Small intestine (tissue), 7 donors: ENCODE measurements around the gene AKAP9. TPM values are rescaled to one million over a fixed set of nuclear protein-coding genes. Genes with fewer than 3 reads are reported as not detected.

ENCODE experiments used
- DNase-seq, 2 donors: peaks; one replicate each; pipeline versions ENCODE4 v3.0.0 to v3.0.0-alpha.2; 2013
- FAIRE-seq: peaks from 2 replicates; lab custom pipeline; 2012; peaks lifted over from hg19 to GRCh38; lab: Jason Lieb, UNC
- H3K27ac ChIP-seq, 3 donors: one replicate each; pipeline ENCODE4 v1.5.1; 2013; ENCODE audit warnings: low read length in 2 of 3, mild to moderate bottlenecking in 2 of 3, control low read depth in 1 of 3, inconsistent platforms in 1 of 3, low read depth in 1 of 3, moderate library complexity in 1 of 3
- H3K27me3 ChIP-seq, 3 donors: one replicate each; pipeline ENCODE4 v1.6.1; 2013; ENCODE audit warnings: low read length in 3 of 3, inconsistent platforms in 1 of 3; ENCODE audit not compliant: control insufficient read depth in 3 of 3, insufficient read depth in 3 of 3
- H3K36me3 ChIP-seq, 3 donors: one replicate each; pipeline ENCODE4 v1.6.1; 2013; ENCODE audit warnings: low read length in 3 of 3, inconsistent platforms in 1 of 3, low read depth in 1 of 3, mild to moderate bottlenecking in 1 of 3, moderate library complexity in 1 of 3; ENCODE audit not compliant: control insufficient read depth in 3 of 3, insufficient read depth in 2 of 3
- H3K4me1 ChIP-seq, 3 donors: one replicate each; pipeline ENCODE4 v1.6.1; 2013; ENCODE audit warnings: low read length in 2 of 3, inconsistent platforms in 1 of 3, low read depth in 1 of 3, mild to moderate bottlenecking in 1 of 3, moderate library complexity in 1 of 3; ENCODE audit not compliant: control insufficient read depth in 3 of 3, insufficient read depth in 2 of 3
- H3K4me3 ChIP-seq, 3 donors: one replicate each; pipeline ENCODE4 v1.5.1; 2013; ENCODE audit warnings: low read length in 3 of 3, control low read depth in 1 of 3, inconsistent platforms in 1 of 3, low read depth in 1 of 3, mild to moderate bottlenecking in 1 of 3, moderate library complexity in 1 of 3
- H3K9me3 ChIP-seq, 2 donors: one replicate each; pipeline ENCODE4 v1.6.1; 2013; ENCODE audit warnings: low read depth in 1 of 2, low read length in 1 of 2; ENCODE audit not compliant: control insufficient read depth in 2 of 2, insufficient read depth in 1 of 2
- WGBS, 3 donors: extraction: QIAGEN DNeasy Blood & Tissue Kit; methylation state at CpG; one replicate each; pipeline ENCODE4 v1.1.7; 2013; 5-methylcytosine and 5-hydroxymethylcytosine counted together
- polyA plus RNA-seq, 4 donors: library from polyadenylated mRNA; stranded (reverse) in 3 of 4; unstranded in 1 of 4; fragments of 200-250 nt in 3 of 4; fragments of 120-200 nt in 1 of 4; gene quantifications; one replicate each; pipeline versions ENCODE4 v1.2.1 to v1.2.3, GENCODE V29; 2013
- donor health status: healthy with polysubstance abuse.
- donor health status: control.
- donor health status: control.
- donor health status: Bipolar disorder and iron deficiency.
- donor health status: healthy.

AKAP9 gene
- polyA plus RNA-seq, 4 donors, result 22.1 to 118 (median 60.1) TPM

DNA sequence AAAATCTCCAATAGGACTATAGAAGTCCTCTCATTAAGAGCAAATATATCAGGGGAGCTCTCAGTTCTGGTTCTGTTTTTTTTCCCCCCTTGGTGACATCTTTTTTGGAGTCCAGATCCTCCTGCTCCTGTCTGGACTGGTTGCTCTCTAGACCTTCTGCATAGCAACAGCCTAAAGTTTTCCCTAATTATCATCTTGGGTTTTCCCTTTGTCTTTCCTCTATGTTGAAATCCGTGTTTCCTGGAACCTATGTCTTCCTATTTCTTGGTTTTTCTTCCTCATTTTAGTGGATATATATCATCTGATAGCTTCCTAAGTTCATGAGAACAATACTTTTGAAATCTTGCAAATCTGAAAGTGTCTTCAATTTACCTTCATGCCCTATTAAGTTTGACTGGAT, 30.5 kb upstream of the AKAP9 start:
- Histone ChIP-seq H3K9me3 (no peaks in the 10 kb centered on the region), H3K4me3 (no peak overlapping the region), H3K4me1 (no peaks in the 10 kb centered on the region), H3K27ac (no peak overlapping the region), H3K36me3 (no peaks in the 10 kb centered on the region), H3K27me3 (no peaks in the 10 kb centered on the region)
- DNase-seq (no peak), FAIRE-seq (no peak)
- 68 to 80% (median 73%) methylated on average over 1 of the region's 1 CpG for WGBS, 3 donors

DNA sequence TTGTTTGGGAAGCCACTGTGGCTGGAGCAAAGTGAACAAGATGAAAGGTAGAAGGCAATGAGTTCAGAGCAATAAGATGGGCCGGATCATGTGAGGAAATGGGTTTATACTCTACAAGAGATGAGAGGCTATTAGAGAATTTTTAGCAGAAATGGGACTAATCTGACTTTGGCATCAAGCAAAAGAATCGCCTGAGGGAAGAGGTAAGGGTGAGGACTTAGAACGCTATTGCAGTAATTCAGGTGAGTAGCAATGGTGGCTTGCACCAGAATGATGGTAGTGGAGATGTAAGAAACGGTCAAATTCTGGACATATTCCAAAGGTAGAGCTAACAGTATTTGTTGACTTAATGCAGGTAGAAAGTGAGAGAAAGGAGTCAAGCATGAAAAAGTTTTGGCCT, 29.5 kb upstream of the AKAP9 start:
- Histone ChIP-seq H3K4me1 (no peaks in the 10 kb centered on the region), H3K4me3 (no peak overlapping the region), H3K36me3 (no peaks in the 10 kb centered on the region), H3K27ac (no peak overlapping the region), H3K27me3 (no peaks in the 10 kb centered on the region), H3K9me3 (no peaks in the 10 kb centered on the region)
- 94 to 97% (median 96%) methylated on average over 4 of the region's 4 CpGs for WGBS, 3 donors
- DNase-seq, result no peak
- FAIRE-seq, result no peak

DNA sequence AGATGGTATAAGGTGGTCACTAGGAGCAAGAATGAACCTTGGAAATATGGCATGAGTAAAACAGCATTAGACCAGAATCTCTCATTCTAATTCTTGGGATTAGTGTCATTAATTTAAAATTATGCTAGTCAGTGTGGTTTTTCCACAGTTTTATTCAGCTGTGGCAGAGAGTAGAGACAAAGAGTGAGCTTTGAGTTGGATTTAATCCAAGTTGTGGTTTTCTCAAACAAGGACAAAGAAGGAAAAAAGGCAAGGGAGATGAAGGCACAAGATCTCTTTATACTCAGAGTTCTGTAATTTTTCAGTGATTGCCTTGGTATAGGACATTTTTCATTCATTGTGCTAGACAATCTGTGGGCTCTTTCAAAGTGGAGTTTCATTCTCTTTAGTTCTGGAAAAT, 28.2 kb upstream of the AKAP9 start:
- Histone ChIP-seq H3K27ac (no peak overlapping the region), H3K36me3 (no peaks in the 10 kb centered on the region), H3K27me3 (no peaks in the 10 kb centered on the region), H3K4me1 (no peaks in the 10 kb centered on the region), H3K4me3 (no peak overlapping the region), H3K9me3 (no peaks in the 10 kb centered on the region)
- no peak for FAIRE-seq
- DNase-seq, result no peak

DNA sequence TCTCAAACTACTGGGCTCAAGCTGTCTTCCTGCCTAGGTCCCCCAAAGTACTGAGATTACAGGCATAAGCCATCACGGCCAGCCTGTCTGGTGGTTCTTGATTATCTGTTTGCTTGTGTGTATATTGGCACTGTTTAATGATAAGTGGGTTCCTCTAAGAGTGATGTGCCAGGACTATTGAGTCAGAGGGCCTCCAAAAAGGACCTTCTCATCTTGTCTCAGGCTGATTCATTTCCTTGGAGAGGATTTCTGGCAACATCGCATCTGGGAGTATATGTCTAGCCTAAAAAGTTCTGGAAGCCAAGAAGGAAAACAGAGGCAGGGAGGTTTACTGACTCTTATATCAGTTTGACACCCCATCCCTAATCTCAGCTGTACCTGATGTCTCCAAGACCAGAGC, 27.1 kb upstream of the AKAP9 start:
- FAIRE-seq (no peak), DNase-seq (no peak)
- Histone ChIP-seq H3K36me3 (no peaks in the 10 kb centered on the region), H3K4me3 (no peak overlapping the region), H3K27me3 (no peaks in the 10 kb centered on the region), H3K27ac (no peak overlapping the region), H3K9me3 (no peaks in the 10 kb centered on the region), H3K4me1 (no peaks in the 10 kb centered on the region)
- 75 to 81% (median 75%) methylated on average over 2 of the region's 2 CpGs for WGBS, 3 donors

DNA sequence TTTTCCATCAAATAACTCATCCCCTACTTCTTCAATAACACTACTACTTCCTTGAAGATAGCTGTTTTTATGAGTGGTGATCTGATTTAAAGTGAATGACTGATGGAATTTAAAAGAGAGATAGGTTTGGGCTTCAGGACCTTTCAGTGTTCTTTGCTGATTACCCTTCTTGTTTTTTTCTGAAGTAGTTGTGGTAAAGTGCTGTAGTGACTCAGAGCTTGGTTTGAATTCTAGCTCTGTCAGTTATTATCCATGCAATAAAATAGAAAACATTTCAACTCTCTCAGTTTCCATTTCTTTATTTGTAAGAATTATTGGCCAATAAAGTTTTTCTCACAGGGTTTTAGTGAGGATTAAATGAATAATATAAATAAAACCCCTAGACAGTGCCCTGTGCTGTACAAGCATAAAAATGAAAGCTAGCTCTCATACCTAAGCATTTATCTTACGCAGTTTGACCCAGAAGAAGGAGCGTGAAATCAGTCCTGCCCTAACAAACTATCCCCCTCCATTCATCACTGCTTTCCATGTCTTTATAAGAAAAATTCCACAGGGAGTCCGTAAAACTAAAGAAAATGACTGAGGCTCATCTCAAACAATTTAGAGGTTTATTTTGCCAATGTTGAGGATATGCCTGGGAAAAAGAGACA, 25.1 kb upstream of the AKAP9 start:
- no peaks in the 10 kb centered on the region for H3K9me3 ChIP-seq
- H3K4me3 ChIP-seq, result no peak overlapping the region
- H3K4me1 ChIP-seq, result no peaks in the 10 kb centered on the region
- 85 to 86% (median 85%) methylated on average over 3 of the region's 3 CpGs for WGBS, 3 donors
- FAIRE-seq (no peak), DNase-seq (no peak)
- H3K27me3 ChIP-seq, result no peaks in the 10 kb centered on the region
- no peak overlapping the region for H3K27ac ChIP-seq
- H3K36me3 ChIP-seq, result no peaks in the 10 kb centered on the region

DNA sequence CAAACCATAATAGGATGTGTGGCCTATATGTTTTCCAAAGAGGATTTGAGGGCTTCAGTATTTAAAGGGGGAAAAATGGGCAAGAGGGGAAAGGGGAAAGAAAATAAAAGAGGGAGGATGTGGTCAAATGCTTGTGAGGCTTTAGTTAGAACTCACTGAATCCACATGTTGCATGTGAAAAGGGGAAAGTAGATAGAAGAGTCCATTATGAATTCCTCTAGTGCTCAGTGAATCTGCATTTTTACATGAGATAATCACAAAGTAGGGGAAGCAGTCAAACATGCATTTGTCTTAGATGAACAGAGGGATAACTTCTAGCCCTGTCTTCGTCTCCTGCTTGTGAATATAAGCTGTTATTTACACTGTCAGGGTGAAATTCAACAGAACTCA, 24.6 kb upstream of the AKAP9 start:
- no peaks in the 10 kb centered on the region for H3K4me1 ChIP-seq
- FAIRE-seq (no peak), DNase-seq (no peak)
- no peak overlapping the region for H3K4me3 ChIP-seq
- no peak overlapping the region for H3K27ac ChIP-seq
- WGBS, 3 donors, result 78 to 88% (median 81%) methylated on average over 1 of the region's 1 CpG
- no peaks in the 10 kb centered on the region for H3K27me3 ChIP-seq
- H3K36me3 ChIP-seq, result no peaks in the 10 kb centered on the region
- H3K9me3 ChIP-seq, result no peaks in the 10 kb centered on the region

DNA sequence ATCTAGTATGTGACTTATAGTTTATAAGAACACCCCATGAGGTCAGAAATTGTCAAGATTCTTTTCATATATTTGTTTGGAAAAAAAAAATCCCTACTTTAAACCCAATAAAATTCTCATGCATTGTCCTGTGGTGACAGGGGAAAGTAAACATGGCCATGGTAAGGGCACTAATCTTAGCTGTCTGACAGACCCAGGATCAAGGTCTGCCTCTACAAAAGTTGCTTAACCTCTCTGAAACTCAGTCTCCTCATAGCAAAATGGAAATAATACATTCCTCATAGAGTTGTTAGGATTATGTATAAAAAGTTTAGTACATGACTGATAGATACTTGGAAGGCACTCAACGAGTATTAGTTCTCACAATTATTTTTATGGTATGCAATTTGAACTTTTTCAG, 22.3 kb upstream of the AKAP9 start:
- DNase-seq, result no peak
- 48 to 54% (median 53%) methylated on average over 1 of the region's 1 CpG for WGBS, 3 donors
- Histone ChIP-seq H3K27ac (no peak overlapping the region), H3K27me3 (no peaks in the 10 kb centered on the region), H3K4me3 (no peak overlapping the region), H3K9me3 (no peaks in the 10 kb centered on the region), H3K36me3 (no peaks in the 10 kb centered on the region), H3K4me1 (no peaks in the 10 kb centered on the region)
- FAIRE-seq, result no peak

DNA sequence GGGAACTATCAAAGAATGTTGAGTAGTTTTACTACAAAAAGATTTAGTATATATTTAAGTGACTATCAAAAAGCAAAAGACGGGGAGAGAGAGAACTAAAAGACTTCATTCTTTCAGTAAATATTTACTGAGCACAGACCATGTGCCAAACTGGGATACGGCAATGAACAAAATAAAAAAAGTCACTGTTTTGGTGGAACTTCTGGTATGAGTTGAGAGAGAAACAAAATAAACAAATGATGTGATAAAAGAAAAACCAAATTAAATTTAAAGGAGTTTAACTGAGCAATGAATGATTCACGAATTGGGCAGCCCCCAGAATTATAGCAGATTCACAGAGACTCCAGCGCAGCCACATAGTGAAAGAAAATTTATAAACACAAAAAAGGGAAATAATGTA, 17.8 kb upstream of the AKAP9 start:
- WGBS, 3 donors, result 54 to 64% (median 56%) methylated on average over 4 of the region's 4 CpGs
- Histone ChIP-seq H3K27ac (no peak overlapping the region), H3K27me3 (no peaks in the 10 kb centered on the region), H3K4me3 (no peak overlapping the region), H3K36me3 (no peaks in the 10 kb centered on the region), H3K4me1 (no peaks in the 10 kb centered on the region), H3K9me3 (no peaks in the 10 kb centered on the region)
- DNase-seq (no peak), FAIRE-seq (no peak)

DNA sequence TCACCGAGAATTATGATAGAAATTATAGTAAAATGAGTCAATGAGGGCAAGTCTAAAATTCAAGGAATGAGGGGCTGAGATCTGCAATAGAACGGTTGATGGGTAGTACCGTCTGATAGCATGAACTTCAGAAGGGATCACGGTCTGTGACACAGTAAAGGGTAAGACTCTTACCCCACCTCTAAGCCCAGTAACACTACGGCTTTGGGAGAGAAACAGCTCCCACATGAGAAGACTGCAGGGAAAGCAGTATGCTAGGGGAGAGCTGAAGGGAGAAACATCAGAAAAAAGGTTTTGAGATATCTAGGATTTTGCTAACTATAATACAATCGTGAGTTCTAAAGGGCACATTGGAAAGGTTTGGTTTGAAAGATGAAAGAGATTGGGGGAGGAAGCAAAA, 12.8 kb upstream of the AKAP9 start:
- FAIRE-seq, result no peak
- WGBS, 3 donors, result 75 to 82% (median 75%) methylated on average over 6 of the region's 6 CpGs
- H3K27me3 ChIP-seq, result no peaks in the 10 kb centered on the region

More for the DNA sequence above, 12.8 kb upstream of the AKAP9 start:
- Histone ChIP-seq H3K9me3 (no peaks in the 10 kb centered on the region), H3K27ac (no peak overlapping the region), H3K36me3 (no peaks in the 10 kb centered on the region), H3K4me1 (no peaks in the 10 kb centered on the region), H3K4me3 (no peak overlapping the region)
- DNase-seq, result no peak
